ENCODE results near the gene GAK. TPM values are rescaled to one million over a fixed set of nuclear protein-coding genes. Genes with fewer than 3 reads are reported as not detected.

The GAK gene
- polyA plus RNA-seq, 1 donor from 2014 or later, result 58.8 TPM

- no peak overlapping the region for H3K9ac ChIP-seq (ENCODE audit: low read length)
- H3K27ac ChIP-seq (ENCODE audit: low read length), result no peak overlapping the region
- no peaks in the 10 kb centered on the region for H3F3A ChIP-seq (ENCODE audit: insufficient read depth, low read length, poor library complexity, severe bottlenecking)
- H3K36me3 ChIP-seq (ENCODE audit: insufficient read depth, low read length), result no peaks in the 10 kb centered on the region
- no peak overlapping the region for H3K4me2 ChIP-seq (ENCODE audit: low read length)
- H3K27me3 ChIP-seq (ENCODE audit: insufficient read depth, low read depth, low read length), result no peaks in the 10 kb centered on the region
- TF ChIP-seq REST (IDR thresholded peaks at IDR 0.05; ENCODE audit: borderline replicate concordance) (no peak), CTCF (IDR thresholded peaks at IDR 0.05; ENCODE audit: poor library complexity, severe bottlenecking) (no peak), RAD21 (conservative IDR thresholded peaks at IDR 0.05) (no peak), SMC3 (conservative IDR thresholded peaks at IDR 0.05; ENCODE audit: poor library complexity) (no peak), POLR2AphosphoS5 (IDR thresholded peaks at IDR 0.05) (no peak), EZH2 (IDR thresholded peaks at IDR 0.05; ENCODE audit: borderline replicate concordance, insufficient read depth, low read length, poor library complexity, severe bottlenecking) (no peak), MXI1 (conservative IDR thresholded peaks at IDR 0.05; ENCODE audit: poor library complexity, severe bottlenecking) (no peak), TAF1 (IDR thresholded peaks at IDR 0.05; ENCODE audit: low read depth) (no peak), EP300 (conservative IDR thresholded peaks at IDR 0.05; ENCODE audit: poor library complexity, severe bottlenecking) (no peak)
- H3K79me2 ChIP-seq (replicated peaks; ENCODE audit: insufficient read depth, low read length), result no peaks in the 10 kb centered on the region
- H3K4me3 ChIP-seq (ENCODE audit: low read length), result no peak overlapping the region
- H2AFZ ChIP-seq (ENCODE audit: low read depth, low read length), result no peak overlapping the region
- H3K9me3 ChIP-seq (ENCODE audit: low read length), result no peaks in the 10 kb centered on the region
- no peaks in the 10 kb centered on the region for H3K9me2 ChIP-seq (ENCODE audit: insufficient read depth, low read length)
- no peaks in the 10 kb centered on the region for H4K20me1 ChIP-seq (ENCODE audit: insufficient read depth)
Measured at GRCh38 chr4:951594-952468, 19.7 kb upstream of the GAK start.

GRCh38 chr4:951186-951585 lies 19.1 kb upstream of the GAK start:
- H3K4me3 ChIP-seq (ENCODE audit: low read length), result no peak overlapping the region
- no peak overlapping the region for H2AFZ ChIP-seq (ENCODE audit: low read depth, low read length)
- no peak overlapping the region for H3K9ac ChIP-seq (ENCODE audit: low read length)
- H3F3A ChIP-seq (ENCODE audit: insufficient read depth, low read length, poor library complexity, severe bottlenecking), result no peaks in the 10 kb centered on the region
- H3K9me3 ChIP-seq (ENCODE audit: low read length), result no peaks in the 10 kb centered on the region
- H3K27ac ChIP-seq (ENCODE audit: low read length), result no peak overlapping the region
- H3K4me2 ChIP-seq (ENCODE audit: low read length), result no peak overlapping the region
- H3K36me3 ChIP-seq (ENCODE audit: insufficient read depth, low read length), result no peaks in the 10 kb centered on the region
- TF ChIP-seq EP300 (conservative IDR thresholded peaks at IDR 0.05; ENCODE audit: poor library complexity, severe bottlenecking) (no peak), MXI1 (conservative IDR thresholded peaks at IDR 0.05; ENCODE audit: poor library complexity, severe bottlenecking) (no peak)
- no peaks in the 10 kb centered on the region for H3K9me2 ChIP-seq (ENCODE audit: insufficient read depth, low read length)
- no peaks in the 10 kb centered on the region for H3K79me2 ChIP-seq (replicated peaks; ENCODE audit: insufficient read depth, low read length)
- H3K27me3 ChIP-seq (ENCODE audit: insufficient read depth, low read depth, low read length), result no peaks in the 10 kb centered on the region
- H4K20me1 ChIP-seq (ENCODE audit: insufficient read depth), result no peaks in the 10 kb centered on the region
